GM12873 (cell line): ENCODE data around the gene S100A2.

ENCODE experiments used
- CTCF ChIP-seq: IDR thresholded peaks from 2 replicates; pipeline ENCODE4 v1.5.1; 2012; ENCODE audit warnings: low read depth, mild to moderate bottlenecking, moderate library complexity, low read length, control low read depth; ENCODE audit not compliant: insufficient read depth; ENCODE audit errors: missing control alignments

Gene S100A2

DNA sequence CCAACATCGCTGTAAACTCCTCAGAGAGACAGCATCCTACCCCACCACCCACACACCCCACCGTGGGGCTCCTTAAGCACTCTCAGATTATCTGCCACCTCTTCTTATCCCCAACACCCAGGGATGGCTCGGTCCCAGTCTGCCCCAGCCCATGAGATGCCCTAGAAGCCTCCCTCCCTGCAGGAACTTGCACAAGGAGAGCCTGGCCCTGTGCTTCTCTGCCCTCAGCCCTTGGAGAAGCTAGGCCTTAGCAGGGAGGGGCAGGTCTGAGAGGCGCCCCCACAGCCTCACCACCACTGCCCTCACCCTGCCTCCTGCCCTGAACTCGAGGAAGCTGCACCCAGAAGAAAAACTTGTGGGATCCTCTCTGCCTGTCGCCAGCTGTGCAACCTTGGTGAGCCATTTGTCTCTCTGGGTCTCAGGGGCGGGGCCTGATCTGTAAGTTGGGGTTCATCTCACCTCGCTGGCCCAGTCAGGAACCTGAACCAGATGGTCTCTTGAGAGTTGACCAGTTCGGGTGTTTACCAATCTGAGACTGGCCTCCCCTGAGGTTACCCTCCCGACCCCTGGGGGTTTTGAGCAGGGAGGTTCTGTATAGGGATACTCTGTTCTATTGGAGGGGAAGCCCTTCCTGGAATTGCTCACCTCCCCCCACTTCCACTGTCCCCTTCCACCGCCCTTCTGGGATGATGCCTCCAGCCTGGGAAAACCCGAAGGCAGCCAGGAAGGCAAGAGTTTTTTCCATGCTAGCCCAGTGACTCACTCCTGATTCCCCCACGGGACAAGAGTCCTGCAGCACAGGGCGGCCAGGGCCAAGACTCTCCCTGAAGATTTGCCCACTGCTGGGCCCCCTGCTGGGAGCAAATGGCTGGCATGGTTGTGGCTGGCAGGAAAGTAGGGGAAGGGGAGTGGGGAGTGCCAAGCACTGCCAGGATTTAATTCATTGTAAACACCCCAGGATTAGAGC lies 16.6 kb downstream of the S100A2 start, which contains the start of gene S100A3:
S100A3 (minus strand) TSS at position 537 of the 967 bp plus-strand sequence. CDS start 773 bp downstream, outside the sequence.
- TF ChIP-seq CTCF = no peak

GRCh38 chr1:153547560-153548551 lies 17.8 kb downstream of the S100A2 start:
- no peak for TF ChIP-seq CTCF

DNA sequence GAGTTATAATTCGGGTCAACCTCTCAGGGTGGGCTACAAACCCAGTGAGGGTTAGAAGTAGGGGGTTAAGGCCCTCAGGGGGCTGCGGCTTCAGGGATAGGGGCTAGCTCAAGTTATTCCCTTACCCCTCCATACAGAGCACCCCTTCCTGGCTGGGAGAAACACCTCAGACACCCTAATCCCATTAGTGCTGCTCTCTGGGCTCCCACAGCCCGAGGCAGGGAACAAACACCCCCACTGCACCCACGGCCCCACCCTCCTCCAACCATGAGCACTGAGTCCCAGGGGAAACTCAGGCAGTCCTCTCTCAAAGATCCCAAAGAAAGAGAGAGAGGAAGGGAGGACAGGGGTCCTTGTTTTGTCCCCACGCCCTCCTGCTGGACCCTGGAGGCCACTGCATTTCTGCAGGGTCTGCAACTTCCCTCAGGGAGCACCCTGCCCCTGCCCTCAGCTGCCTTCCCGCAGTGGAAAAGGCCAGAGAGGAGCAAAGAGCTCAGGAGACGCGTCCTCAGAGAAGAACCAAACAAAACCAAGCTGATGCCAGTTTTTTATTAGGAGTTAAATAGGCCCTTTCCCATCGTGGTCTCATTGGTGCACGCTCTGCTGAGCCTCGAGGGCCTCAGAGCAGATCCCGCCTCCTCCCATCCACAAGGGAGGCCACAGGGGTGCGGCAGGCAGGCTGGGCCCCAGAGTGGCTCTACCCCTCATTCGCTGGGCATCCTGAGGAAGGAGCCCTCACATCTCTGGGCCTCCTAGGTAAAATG lies 18.7 kb downstream of the S100A2 start:
- no peak for TF ChIP-seq CTCF

DNA sequence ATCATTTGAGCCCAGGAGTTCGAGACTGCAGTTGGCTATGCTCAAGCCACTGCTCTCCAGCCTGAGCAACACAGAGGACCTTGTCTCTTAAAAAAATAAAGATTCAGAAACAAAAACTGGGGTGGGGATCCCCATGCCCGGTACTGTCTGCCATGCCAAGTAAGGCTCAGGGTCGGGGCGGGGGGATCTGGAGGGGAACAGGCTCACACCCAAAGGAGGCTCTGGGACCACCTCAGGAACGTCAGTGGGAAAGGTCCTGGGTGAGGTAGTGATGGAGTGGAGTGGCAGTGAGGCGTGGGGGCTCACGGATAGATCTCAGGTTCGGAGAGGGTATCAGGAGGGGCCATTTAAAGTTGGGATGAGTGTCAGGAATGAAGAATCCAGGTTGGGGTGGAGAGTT lies 19.3 kb downstream of the S100A2 start:
- no peak for TF ChIP-seq CTCF

- TF ChIP-seq CTCF = no peak
Measured at GRCh38 chr1:153545067-153546055, 20.3 kb downstream of the S100A2 start, which contains the start of gene S100A4. S100A4 (minus strand) TSS chr1:153545806; CDS start chr1:153544794, 1,012 bp downstream.
